Inflammatory macrophage (primary cell): Measurements from ENCODE around the gene DUS2.

ENCODE experiments used
- DNase-seq, 2 donors: peaks; one replicate each; pipeline ENCODE4 v3.0.0-alpha.2; 2020 to 2022

The DUS2 gene

DNA sequence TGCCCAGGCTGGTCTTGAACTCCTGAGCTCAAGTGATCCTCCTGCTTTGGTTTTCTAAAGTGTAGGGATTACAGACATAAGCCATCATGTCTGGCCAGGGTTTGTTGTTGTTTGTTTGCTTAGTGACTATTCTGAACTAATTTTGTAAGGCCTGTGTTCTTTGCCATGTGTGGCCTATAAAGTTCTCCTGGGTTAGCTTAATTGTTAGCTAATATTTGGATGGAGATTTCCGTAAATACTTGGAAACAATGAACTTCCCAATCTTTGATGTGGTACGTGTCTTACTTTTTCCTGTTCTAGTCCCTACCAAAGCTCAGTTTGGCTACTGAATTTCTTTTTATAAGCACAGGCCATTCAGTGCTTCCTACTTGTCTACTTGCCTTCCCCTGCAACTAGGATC, 24.9 kb downstream of the DUS2 start:
- no peak for DNase-seq

DNA sequence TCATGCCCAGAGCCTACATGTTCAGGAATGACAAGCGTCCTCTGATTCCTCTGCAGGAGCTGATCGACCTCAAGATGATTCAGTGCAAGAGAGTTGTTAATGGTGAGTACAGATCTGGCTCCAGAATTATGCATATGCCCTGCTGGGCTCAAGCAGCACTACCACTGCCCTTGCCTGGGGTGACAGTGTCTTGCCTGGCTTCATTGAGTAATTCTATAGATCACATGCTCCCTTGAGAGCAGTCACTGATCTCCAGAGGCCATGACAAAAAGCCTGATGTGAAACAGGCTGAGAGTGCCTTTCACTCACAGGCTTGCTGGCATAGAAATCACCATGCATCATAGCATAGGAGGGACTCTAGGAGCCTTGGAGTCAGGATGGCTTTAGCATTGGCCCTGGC, 26.4 kb downstream of the DUS2 start:
- DNase-seq, result peak; percentile 78 to 79

GRCh38 chr16:68055395-68055794, 32.3 kb downstream of the DUS2 start:
- DNase-seq, result no peak

GRCh38 chr16:68059804-68060203, 36.7 kb downstream of the DUS2 start:
- no peak for DNase-seq

GRCh38 chr16:68061396-68061795, 38.3 kb downstream of the DUS2 start:
- DNase-seq, result no peak

GRCh38 chr16:68062910-68063393, 39.9 kb downstream of the DUS2 start:
- DNase-seq, result no peak

DNA sequence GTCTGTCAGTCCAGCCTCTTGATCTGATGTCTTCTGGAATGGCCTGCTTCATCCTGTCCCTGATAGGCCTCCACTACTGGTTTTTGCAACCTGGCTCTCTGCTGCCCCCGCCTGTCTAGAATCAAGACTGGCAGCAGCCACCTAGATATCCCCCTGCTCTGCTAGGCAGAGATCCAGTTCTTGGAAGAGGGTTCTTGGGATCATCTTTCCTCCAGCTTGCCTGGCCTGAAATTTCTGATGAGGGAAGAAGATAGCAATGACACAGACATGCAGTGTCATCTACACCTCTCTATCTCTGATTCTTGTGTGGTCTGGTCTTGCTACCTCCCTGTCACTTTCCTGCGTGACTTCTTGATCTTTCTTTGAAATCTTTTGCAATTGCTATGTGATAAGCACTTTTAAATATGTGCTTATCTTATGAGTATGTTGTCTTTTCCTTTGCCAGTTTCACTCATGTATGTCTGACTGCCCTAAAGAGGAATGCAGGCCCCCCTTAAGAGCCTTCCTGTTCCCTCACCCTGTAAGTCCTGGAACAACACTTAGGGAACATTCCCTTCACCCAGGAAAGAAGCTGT, 41.8 kb downstream of the DUS2 start:
- peak; percentile 77 for DNase-seq

DNA sequence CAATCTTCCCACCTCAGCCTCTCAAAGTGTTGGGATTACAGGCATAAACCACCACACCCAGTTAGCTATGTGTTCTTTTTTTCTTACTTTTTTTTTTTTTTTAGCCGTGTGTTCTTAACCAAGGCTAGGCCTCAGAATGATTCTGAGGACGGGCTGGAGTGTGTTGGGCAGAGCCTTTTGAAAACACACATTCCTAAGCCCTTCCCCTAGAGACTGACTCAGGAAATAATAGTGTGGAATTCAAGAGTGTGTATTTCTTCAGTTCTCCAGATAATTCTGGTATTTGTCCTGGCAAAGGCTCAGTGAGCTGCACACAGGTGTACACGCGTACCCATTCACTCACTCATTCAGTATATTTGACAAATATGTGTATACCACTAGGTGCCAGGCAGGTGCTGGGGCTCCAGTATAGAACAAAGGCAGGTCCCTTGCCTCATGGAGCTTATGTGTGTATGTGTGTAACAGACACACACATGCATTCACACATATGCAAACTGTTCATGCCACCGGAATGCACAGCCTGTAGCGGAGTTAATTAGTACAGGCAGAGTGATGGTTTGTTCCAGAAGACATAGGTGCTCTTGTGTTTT, 42.7 kb downstream of the DUS2 start:
- DNase-seq, result no peak

DNA sequence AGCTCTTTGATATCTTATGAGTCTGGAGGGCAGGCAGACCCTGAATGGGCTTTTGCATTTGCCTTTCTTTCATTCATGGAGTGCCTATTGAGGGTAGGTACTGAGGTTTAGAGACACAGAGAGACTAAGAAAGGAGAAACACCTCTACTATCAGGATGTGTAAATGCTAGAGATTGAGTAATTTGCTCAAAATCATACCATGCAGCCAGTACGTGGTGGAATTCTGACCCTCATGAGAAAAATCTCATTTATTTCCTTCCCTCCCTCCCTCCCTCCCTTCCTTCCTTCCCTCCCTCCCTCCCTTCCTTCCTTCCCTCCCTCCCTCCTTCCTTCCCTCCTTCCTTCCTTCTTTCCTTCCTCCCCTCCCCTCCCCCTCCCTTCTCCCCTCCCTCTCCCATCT, 43.7 kb downstream of the DUS2 start:
- DNase-seq, result no peak

DNA sequence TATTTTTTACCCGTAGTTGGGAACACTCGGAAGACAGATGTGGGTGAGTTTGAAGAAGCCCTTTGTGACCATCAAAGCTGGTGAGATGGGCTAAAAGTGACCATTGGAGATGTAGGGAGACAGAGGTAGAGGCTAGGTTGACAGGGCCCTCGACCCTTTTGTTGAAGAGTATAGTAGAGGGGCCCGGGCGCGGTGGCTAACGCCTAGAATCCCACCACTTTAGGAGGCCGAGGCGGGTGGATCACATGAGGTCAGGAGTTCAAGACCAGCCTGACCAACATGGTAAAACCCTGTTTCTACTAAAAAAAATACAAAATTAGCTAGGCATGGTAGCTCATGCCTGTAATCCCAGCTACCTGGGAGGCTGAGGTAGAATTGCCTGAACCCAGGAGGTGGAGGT, 45.8 kb downstream of the DUS2 start:
- no peak for DNase-seq

DNA sequence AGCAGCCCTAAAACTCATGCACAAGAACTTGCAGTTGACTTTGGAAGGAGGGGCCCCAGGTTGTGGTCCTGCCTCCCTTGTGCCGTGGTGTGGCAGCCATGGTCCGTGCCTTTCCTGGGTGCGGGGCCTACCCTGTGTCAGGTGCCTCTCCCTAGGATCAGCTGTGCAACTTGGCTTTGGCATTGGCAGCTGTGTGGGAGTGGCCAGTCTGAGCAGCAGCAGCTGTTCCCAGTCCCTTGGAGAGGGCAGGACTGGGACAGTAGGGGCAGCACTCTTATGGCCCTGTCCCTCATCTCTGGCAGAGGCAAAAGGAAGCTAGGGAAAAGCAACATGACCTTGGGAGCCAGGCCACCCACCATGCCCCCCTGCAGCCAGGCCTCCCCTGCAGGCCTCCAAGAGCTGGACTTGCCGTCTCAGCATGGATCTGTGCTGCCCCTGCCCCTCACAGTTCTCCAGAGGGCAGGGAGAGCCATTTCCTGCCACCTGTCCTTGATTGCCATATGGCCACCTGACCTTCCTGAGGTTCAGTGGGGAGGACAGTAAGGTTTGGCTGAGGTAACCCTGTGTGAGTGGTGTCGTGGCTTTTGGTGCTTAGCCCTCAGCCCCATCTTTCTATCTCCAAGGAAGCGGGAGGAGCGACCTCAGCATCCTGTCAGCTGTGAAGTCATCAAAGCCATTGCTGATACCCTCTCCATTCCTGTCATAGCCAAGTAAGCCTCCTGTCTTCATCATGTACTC, 46.6 kb downstream of the DUS2 start:
- DNase-seq, result no peak

DNA sequence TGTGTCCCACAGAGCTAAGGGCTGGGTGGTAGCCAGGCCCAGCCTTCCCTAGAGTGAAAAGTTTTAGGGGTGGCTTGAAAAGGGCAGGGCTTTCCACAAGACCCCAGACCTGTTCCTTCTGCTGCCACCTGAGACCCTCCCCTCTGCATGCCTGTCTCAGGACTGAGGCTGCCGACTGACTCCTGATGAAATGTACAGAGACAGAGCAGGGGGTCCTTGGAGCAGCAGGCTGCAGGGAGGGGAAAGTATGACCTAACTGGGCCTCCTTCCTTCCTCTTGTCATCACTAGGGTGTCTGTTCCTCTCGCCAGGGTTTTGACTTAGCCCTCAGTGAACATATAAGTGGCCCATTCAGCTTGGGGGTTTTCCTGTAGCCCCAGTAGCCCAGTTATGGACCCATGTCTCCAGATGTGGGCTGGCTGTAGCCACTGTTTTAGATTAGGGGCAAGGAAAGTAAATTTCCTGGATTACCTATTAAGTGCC, 47.2 kb downstream of the DUS2 start:
- DNase-seq, result no peak

- no peak for DNase-seq
Observed at GRCh38 chr16:68070806-68071517, 47.9 kb downstream of the DUS2 start.

DNA sequence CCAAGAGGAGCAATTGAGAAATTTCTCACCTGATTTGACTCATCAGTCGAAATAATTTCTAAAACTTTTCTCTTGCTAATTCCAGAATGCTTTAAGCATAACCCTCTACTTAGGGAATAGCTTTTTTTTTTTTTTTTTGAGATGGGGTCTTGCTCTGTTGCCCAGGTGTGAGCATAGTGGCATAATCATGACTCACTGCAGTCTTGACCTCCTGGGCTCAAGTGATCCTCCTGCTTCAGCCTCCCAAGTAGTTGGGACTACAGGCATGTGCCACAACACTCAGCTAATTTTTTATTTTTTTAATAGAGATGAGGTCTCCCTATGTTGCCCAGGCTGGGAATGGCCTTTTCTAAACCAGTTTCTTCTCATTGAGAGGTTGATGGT, 48.4 kb downstream of the DUS2 start:
- no peak for DNase-seq

DNA sequence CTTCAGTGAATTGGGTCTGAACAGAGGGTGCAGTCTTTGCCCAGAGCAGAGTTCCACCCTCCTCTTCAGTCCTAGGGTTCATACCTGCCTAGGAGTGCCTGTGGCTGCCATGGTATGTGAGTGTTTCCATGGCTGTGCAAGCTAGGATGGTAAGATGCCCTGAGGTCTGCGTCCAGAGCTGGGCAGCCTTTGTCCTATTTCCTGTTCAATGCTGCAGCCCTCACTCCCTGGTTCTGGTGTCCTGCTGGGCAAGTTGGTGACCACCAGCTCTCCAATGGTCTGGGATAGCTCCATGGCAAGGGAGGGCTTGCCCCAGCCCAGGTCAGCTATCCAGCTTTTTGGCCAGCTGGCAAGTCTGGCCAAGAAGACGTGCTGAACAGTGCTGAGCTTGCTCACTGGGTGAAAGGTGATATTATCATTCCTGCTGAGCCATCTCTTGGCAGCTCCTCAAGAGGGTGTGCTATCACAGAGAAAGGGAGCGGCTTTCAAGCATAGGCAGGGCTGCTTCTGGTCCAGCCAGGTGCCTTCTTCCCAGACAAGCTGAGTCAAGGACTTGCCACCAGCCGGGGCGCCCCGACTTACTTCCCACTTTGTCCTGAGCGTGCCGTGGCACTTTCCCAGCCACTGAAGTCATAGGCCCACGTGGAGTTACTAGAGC, 49.1 kb downstream of the DUS2 start:
- DNase-seq, result peak in 1 of 2 donors; percentile 13

- DNase-seq, result no peak
Observed at GRCh38 chr16:68073902-68074760, 51.0 kb downstream of the DUS2 start.

GRCh38 chr16:68074850-68075555, 51.9 kb downstream of the DUS2 start:
- peak; percentile 31 to 50 for DNase-seq

GRCh38 chr16:68075980-68076379, 52.9 kb downstream of the DUS2 start:
- DNase-seq, result no peak

DNA sequence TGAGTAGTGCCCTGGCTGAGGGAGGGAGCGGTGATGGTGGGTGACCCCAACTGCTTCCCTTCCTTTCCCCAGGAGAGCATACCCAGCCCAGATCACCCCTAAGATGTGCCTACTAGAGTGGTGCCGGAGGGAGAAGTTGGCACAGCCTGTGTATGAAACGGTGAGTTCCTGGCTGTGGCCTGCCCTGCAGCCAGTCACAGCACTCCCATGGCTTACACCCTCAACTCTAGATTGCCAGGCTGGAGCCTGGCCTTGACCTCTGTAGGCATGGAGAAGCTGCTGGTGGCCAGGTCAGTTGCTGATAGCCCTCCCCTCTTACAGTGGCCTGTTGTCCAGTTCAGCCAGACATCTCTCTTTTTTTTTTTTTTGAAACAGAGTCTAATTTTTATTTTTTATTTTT, 53.5 kb downstream of the DUS2 start:
- no peak for DNase-seq

DNA sequence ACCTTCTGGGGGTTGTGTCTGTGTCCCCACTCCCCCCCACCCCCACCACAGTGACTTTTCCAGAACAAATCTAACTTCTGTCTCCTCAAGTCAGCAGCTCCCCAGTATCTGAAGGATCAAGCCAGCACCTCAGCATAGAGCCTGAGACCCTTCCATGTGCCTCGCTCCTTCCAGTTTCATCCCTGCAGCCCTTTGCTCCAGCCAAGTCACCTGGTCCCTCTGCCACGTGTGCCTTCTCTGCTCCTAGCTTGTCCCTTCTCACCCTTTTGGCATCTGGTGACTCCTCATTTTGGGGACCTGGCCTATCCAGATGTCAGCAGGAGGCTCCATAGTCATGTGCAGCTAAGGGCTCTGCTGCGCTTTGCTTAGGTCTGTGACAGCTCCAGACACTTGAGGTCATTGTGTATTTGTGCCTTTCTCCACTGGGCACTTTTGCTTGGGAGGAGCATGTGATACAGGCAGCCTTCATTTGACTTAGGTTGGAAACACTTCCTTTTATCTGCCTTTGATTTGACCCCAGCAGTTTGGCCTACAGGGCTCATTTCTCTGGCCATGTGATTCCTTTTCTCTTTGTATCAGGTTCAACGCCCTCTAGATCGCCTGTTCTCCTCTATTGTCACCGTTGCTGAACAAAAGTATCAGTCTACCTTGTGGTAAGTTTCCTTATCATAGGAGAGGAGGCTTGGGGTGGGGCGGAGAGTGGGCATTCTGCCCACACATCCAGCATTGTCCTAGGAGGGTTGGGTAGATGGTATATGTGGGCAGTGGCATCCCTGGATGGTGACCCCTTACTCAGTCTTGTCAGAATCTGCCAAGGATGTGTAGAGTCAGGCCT, 55.0 kb downstream of the DUS2 start:
- peak; percentile 83 to 89 for DNase-seq
